Loucy (cell line): ENCODE measurements around the gene CHRNA3.

ENCODE experiments used
- H2AFZ ChIP-seq: fragments of 200-600 bp; sonication (generic); 2 replicates; pipeline ENCODE4 v1.6.0; 2016; ENCODE audit warnings: antibody characterized with exemption, mild to moderate bottlenecking, low read length, moderate library complexity
- H3F3A ChIP-seq: fragments of 200-600 bp; 2 replicates; pipeline ENCODE4 v1.6.0; 2016; ENCODE audit warnings: antibody characterized with exemption, low read depth, mild to moderate bottlenecking
- H3K27me3 ChIP-seq: fragments of 200-600 bp; sonication (generic); 2 replicates; pipeline ENCODE4 v1.6.1; 2014; ENCODE audit warnings: low read length, mild to moderate bottlenecking; ENCODE audit not compliant: insufficient read depth, poor library complexity, severe bottlenecking
- H3K36me3 ChIP-seq: fragments of 200-600 bp; sonication (generic); 2 replicates; pipeline ENCODE4 v1.6.1; 2016; ENCODE audit warnings: low read length; ENCODE audit not compliant: insufficient read depth
- H3K4me1 ChIP-seq: fragments of 200-600 bp; sonication (generic); 2 replicates; pipeline ENCODE4 v1.5.1; 2014; ENCODE audit warnings: low read length, mild to moderate bottlenecking; ENCODE audit not compliant: insufficient read depth, poor library complexity, severe bottlenecking
- H3K4me2 ChIP-seq: fragments of 200-600 bp; sonication (generic); 2 replicates; pipeline ENCODE4 v1.6.0; 2014; ENCODE audit warnings: antibody characterized with exemption, low read length, low read depth, mild to moderate bottlenecking; ENCODE audit not compliant: poor library complexity, severe bottlenecking
- H3K4me3 ChIP-seq: fragments of 200-600 bp; sonication (generic); 2 replicates; pipeline ENCODE4 v1.5.1; 2014; ENCODE audit warnings: low read length, mild to moderate bottlenecking, mixed read lengths; ENCODE audit not compliant: poor library complexity, severe bottlenecking
- H3K79me2 ChIP-seq: fragments of 200-600 bp; sonication (generic); 2 replicates; pipeline ENCODE4 v1.6.1; 2014; ENCODE audit warnings: low read length; ENCODE audit not compliant: insufficient read depth
- H3K9ac ChIP-seq: fragments of 200-600 bp; sonication (generic); 2 replicates; pipeline ENCODE4 v1.6.0; 2014; ENCODE audit warnings: mild to moderate bottlenecking, low read depth, low read length, moderate library complexity; ENCODE audit not compliant: poor library complexity, severe bottlenecking
- H3K9me2 ChIP-seq: fragments of 200-600 bp; sonication (generic); replicated peaks from 2 replicates; pipeline ENCODE4 v1.6.1; 2016; ENCODE audit warnings: low read depth, low read length, mixed read lengths
- H3K9me3 ChIP-seq: fragments of 200-600 bp; sonication (generic); 2 replicates; pipeline ENCODE4 v1.6.1; 2014; ENCODE audit warnings: mild to moderate bottlenecking, antibody characterized with exemption, low read length, low read depth; ENCODE audit not compliant: insufficient read depth
- H4K20me1 ChIP-seq: fragments of 200-600 bp; sonication (generic); 2 replicates; pipeline ENCODE4 v1.6.0; 2014; ENCODE audit warnings: antibody characterized with exemption, low read length, mild to moderate bottlenecking; ENCODE audit not compliant: insufficient read depth, poor library complexity, severe bottlenecking
- CTCF ChIP-seq: fragments of 200-600 bp; sonication (generic); conservative IDR thresholded peaks from 2 replicates; pipeline ENCODE4 v1.5.1; 2014; ENCODE audit warnings: mild to moderate bottlenecking, antibody characterized with exemption, low read length
- EZH2phosphoT487 ChIP-seq: fragments of 200-600 bp; IDR thresholded peaks from 2 replicates; pipeline ENCODE4 v1.6.1; 2018; ENCODE audit warnings: antibody characterized with exemption, mild to moderate bottlenecking, moderate library complexity, borderline replicate concordance

Gene CHRNA3

GRCh38 chr15:78617516-78617915 lies 3.3 kb downstream of the CHRNA3 start:
- H3K9me3 ChIP-seq: no peaks in the 10 kb centered on the region
- H2AFZ ChIP-seq: no peak overlapping the region
- no peak overlapping the region for H3K4me2 ChIP-seq

GRCh38 chr15:78617076-78617475 lies 3.7 kb downstream of the CHRNA3 start:
- no peaks in the 10 kb centered on the region for H3K4me1 ChIP-seq
- no peak overlapping the region for H3K4me2 ChIP-seq
- no peaks in the 10 kb centered on the region for H3K9me2 ChIP-seq
- H3K9ac ChIP-seq: no peak overlapping the region
- peaks cover 26% of the 10 kb centered on the region for H3K27me3 ChIP-seq
- TF ChIP-seq CTCF (no peak), EZH2phosphoT487 (no peak)
- no peaks in the 10 kb centered on the region for H3K36me3 ChIP-seq
- no peaks in the 10 kb centered on the region for H4K20me1 ChIP-seq
- no peaks in the 10 kb centered on the region for H3K9me3 ChIP-seq
- H3F3A ChIP-seq: no peaks in the 10 kb centered on the region
- H3K79me2 ChIP-seq: no peaks in the 10 kb centered on the region
- no peak overlapping the region for H2AFZ ChIP-seq
- H3K4me3 ChIP-seq: no peak overlapping the region

More at GRCh38 chr15:78617516-78617915, 3.3 kb downstream of the CHRNA3 start:
- peaks cover 26% of the 10 kb centered on the region for H3K27me3 ChIP-seq
- H3K9ac ChIP-seq: no peak overlapping the region
- H3K4me1 ChIP-seq: no peaks in the 10 kb centered on the region
- TF ChIP-seq EZH2phosphoT487 (no peak), CTCF (no peak)
- H3K4me3 ChIP-seq: no peak overlapping the region
- no peaks in the 10 kb centered on the region for H4K20me1 ChIP-seq
- H3K9me2 ChIP-seq: no peaks in the 10 kb centered on the region
- no peaks in the 10 kb centered on the region for H3K79me2 ChIP-seq
- H3K36me3 ChIP-seq: no peaks in the 10 kb centered on the region
- no peaks in the 10 kb centered on the region for H3F3A ChIP-seq

- Histone ChIP-seq H3F3A (no peaks in the 10 kb centered on the region), H3K4me3 (no peak overlapping the region), H3K4me1 (no peaks in the 10 kb centered on the region), H4K20me1 (no peaks in the 10 kb centered on the region), H2AFZ (no peak overlapping the region), H3K4me2 (no peak overlapping the region), H3K36me3 (no peaks in the 10 kb centered on the region), H3K9me3 (no peaks in the 10 kb centered on the region), H3K79me2 (no peaks in the 10 kb centered on the region), H3K9ac (no peak overlapping the region), H3K9me2 (no peaks in the 10 kb centered on the region), H3K27me3 (peaks cover 26% of the 10 kb centered on the region)
- TF ChIP-seq CTCF (no peak), EZH2phosphoT487 (no peak)
Measured at GRCh38 chr15:78616506-78616905, 4.3 kb downstream of the CHRNA3 start.
